ENCODE results near the gene DHX40. TPM values are rescaled to one million over a fixed set of nuclear protein-coding genes. Genes with fewer than 3 reads are reported as not detected.
A peak's percentile ranks its signal among the peaks of the same experiment; 100 is the strongest.

Gene DHX40, protein sequence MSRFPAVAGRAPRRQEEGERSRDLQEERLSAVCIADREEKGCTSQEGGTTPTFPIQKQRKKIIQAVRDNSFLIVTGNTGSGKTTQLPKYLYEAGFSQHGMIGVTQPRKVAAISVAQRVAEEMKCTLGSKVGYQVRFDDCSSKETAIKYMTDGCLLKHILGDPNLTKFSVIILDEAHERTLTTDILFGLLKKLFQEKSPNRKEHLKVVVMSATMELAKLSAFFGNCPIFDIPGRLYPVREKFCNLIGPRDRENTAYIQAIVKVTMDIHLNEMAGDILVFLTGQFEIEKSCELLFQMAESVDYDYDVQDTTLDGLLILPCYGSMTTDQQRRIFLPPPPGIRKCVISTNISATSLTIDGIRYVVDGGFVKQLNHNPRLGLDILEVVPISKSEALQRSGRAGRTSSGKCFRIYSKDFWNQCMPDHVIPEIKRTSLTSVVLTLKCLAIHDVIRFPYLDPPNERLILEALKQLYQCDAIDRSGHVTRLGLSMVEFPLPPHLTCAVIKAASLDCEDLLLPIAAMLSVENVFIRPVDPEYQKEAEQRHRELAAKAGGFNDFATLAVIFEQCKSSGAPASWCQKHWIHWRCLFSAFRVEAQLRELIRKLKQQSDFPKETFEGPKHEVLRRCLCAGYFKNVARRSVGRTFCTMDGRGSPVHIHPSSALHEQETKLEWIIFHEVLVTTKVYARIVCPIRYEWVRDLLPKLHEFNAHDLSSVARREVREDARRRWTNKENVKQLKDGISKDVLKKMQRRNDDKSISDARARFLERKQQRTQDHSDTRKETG
- 16.2 TPM for total RNA-seq (2021; ENCODE audit: unreplicated experiment)
- 13.0 TPM for polyA plus RNA-seq (2012; ENCODE audit: insufficient read length)
- Bru-seq, nascent RNA = percentile 58 among the genes with signal in this experiment
- BruChase-seq, experiment 1, labeled RNA remaining after a 2-hour chase = percentile 59 among the genes with signal in this experiment
- percentile 74 among the genes with signal in this experiment for BruChase-seq, experiment 2, labeled RNA remaining after a 6-hour chase
- long read RNA-seq, transcript DHX40-201 (18 exons, 3,660 nt) = major isoform, 33 of 51 reads
- long read RNA-seq, partial matches to known transcripts = 2 of 51 reads
- long read RNA-seq, other reads (novel, unspliced or antisense) = 15 of 51 reads

DNA sequence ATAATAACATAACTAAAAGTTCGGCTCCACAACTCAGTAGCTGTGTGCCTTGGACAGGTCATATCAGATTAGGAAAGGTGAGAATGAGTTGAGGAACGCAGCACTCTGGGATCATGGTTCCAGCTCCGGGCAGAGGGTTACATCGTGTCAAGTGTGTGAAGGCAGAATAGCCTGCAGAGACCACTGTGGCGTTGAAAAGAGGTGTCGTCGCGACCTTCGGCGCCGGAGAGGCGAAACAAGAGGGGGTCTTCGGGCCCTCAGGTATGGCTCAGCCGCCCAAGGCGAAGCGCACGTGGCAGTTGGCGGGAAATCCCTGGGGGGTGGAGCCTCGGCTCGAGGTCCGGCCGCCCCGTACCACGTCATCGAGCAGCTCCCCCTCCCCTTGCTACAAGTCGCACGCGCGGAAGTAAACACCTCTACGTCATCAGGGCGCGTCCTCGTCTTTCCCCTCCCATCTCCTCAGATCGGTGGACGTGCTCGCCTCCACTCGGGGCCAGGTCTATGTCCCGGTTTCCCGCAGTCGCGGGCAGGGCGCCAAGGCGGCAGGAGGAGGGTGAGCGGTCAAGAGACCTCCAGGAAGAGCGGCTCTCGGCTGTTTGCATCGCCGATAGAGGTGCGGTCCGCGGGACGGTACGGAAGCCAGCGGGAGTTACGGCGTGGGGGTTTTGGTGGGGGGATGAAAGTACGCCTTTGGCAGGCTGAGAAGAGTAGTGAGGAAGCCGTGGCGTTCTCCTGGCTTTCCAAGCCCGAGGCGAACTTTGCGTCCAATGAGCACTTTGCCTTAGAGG lies at the start of gene DHX40:
TSS of gene DHX40 (plus strand) at position 440 of the 788 bp plus-strand sequence. CDS start at position 502, 62 bp downstream.
- CTCF ChIA-PET = no interaction called here
- POLR2A ChIA-PET = no interaction called here
- TF ChIP-seq, protein P1, sequence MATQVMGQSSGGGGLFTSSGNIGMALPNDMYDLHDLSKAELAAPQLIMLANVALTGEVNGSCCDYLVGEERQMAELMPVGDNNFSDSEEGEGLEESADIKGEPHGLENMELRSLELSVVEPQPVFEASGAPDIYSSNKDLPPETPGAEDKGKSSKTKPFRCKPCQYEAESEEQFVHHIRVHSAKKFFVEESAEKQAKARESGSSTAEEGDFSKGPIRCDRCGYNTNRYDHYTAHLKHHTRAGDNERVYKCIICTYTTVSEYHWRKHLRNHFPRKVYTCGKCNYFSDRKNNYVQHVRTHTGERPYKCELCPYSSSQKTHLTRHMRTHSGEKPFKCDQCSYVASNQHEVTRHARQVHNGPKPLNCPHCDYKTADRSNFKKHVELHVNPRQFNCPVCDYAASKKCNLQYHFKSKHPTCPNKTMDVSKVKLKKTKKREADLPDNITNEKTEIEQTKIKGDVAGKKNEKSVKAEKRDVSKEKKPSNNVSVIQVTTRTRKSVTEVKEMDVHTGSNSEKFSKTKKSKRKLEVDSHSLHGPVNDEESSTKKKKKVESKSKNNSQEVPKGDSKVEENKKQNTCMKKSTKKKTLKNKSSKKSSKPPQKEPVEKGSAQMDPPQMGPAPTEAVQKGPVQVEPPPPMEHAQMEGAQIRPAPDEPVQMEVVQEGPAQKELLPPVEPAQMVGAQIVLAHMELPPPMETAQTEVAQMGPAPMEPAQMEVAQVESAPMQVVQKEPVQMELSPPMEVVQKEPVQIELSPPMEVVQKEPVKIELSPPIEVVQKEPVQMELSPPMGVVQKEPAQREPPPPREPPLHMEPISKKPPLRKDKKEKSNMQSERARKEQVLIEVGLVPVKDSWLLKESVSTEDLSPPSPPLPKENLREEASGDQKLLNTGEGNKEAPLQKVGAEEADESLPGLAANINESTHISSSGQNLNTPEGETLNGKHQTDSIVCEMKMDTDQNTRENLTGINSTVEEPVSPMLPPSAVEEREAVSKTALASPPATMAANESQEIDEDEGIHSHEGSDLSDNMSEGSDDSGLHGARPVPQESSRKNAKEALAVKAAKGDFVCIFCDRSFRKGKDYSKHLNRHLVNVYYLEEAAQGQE (IDR thresholded peaks at IDR 0.05; ENCODE audit: insufficient read depth in 1 of 2, low read depth in 2 of 2, low read length in 1 of 2) = no peak
- no peak; the same call in 1 of the 2 replicates for TF ChIP-seq SIN3A (IDR thresholded peaks at IDR 0.05; ENCODE audit: borderline replicate concordance, insufficient read depth, low read depth, low read length)
- TF ChIP-seq, protein P2, sequence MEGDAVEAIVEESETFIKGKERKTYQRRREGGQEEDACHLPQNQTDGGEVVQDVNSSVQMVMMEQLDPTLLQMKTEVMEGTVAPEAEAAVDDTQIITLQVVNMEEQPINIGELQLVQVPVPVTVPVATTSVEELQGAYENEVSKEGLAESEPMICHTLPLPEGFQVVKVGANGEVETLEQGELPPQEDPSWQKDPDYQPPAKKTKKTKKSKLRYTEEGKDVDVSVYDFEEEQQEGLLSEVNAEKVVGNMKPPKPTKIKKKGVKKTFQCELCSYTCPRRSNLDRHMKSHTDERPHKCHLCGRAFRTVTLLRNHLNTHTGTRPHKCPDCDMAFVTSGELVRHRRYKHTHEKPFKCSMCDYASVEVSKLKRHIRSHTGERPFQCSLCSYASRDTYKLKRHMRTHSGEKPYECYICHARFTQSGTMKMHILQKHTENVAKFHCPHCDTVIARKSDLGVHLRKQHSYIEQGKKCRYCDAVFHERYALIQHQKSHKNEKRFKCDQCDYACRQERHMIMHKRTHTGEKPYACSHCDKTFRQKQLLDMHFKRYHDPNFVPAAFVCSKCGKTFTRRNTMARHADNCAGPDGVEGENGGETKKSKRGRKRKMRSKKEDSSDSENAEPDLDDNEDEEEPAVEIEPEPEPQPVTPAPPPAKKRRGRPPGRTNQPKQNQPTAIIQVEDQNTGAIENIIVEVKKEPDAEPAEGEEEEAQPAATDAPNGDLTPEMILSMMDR (IDR thresholded peaks at IDR 0.05) = no peak
- TF ChIP-seq TCF7L2 (IDR thresholded peaks at IDR 0.05; ENCODE audit: low read depth, low read length) = no peak
- TF ChIP-seq POLR2AphosphoS5 (IDR thresholded peaks at IDR 0.05; ENCODE audit: low read depth, low read length) = peak; percentile 37; the same call in 1 of the 2 replicates
- H3K9me3 ChIP-seq (ENCODE audit: control insufficient read depth, insufficient read depth, low read depth, low read length) = peaks cover 3% of the 10 kb centered on the region; the same call in 1 of the 2 replicates
- peak within 1 kb of the TSS; percentile 93 to 99 for H3K4me3 ChIP-seq (ENCODE audit: low read depth in 2 of 2, low read length in 2 of 2)
- ATAC-seq (peak; percentile 95), DNase-seq (ENCODE audit: low read depth, low spot score) (peak; percentile 38)
- H3K27me3 ChIP-seq (ENCODE audit: control insufficient read depth, insufficient read depth, low read length) = no peaks in the 10 kb centered on the region
- in situ Hi-C loops (cut with HindIII; ENCODE audit: low pct_unique_long_range_greater_than_20kb, low sequenced_read_pairs) = no loop called here
- intact Hi-C loops (cut with micrococcal nuclease; ENCODE audit: unreplicated experiment) = no loop called here
- peak within 1 kb of the TSS; percentile 71 for H3K27ac ChIP-seq (ENCODE audit: low read length)
- peaks cover 6% of the 10 kb centered on the region for H3K4me1 ChIP-seq (ENCODE audit: control insufficient read depth, insufficient read depth, low read length)
- peaks cover 7% of the 10 kb centered on the region; the same call in 1 of the 2 replicates for H3K36me3 ChIP-seq (ENCODE audit: control insufficient read depth, insufficient read depth, low read length)
- no TSS peak for BruUV-seq (replicated peaks)

DNA sequence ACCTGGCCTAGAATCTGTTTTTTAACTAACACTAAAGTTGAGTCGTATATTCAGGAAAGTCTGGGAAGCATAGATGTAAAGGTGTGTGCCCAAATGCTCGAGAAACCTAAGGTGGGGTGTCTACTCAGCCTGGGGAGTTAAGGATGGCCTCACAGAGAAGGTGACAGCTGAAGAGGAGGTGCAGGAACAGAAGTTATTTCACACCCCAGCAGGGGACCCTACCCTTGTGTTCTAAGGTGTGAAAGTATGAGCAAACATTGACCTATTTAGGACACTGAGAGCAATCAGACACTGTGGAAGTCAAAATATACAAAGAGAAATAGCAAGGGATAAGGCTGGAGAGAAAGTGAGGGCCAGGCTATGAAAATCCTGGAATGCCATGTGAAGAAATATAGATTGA lies 49.0 kb upstream of the DHX40 start:
- in situ Hi-C loops (cut with HindIII; ENCODE audit: low pct_unique_long_range_greater_than_20kb, low sequenced_read_pairs) (no loop called here), intact Hi-C loops (cut with micrococcal nuclease; ENCODE audit: unreplicated experiment) (no loop called here)
- ATAC-seq (no peak), DNase-seq (ENCODE audit: low read depth, low spot score) (no peak)
- CTCF ChIA-PET = no interaction called here
- TF ChIP-seq, protein P2 (IDR thresholded peaks at IDR 0.05) = no peak
- TF ChIP-seq TCF7L2 (IDR thresholded peaks at IDR 0.05; ENCODE audit: low read depth, low read length) (no peak), SIN3A (IDR thresholded peaks at IDR 0.05; ENCODE audit: borderline replicate concordance, insufficient read depth, low read depth, low read length) (no peak), POLR2AphosphoS5 (IDR thresholded peaks at IDR 0.05; ENCODE audit: low read depth, low read length) (no peak)
- TF ChIP-seq, protein P1 (IDR thresholded peaks at IDR 0.05; ENCODE audit: insufficient read depth in 1 of 2, low read depth in 2 of 2, low read length in 1 of 2) = no peak
- Histone ChIP-seq H3K9me3 (ENCODE audit: control insufficient read depth, insufficient read depth, low read depth, low read length) (no peaks in the 10 kb centered on the region), H3K27me3 (ENCODE audit: control insufficient read depth, insufficient read depth, low read length) (no peaks in the 10 kb centered on the region), H3K27ac (ENCODE audit: low read length) (no peak overlapping the region), H3K4me1 (ENCODE audit: control insufficient read depth, insufficient read depth, low read length) (no peaks in the 10 kb centered on the region), H3K36me3 (ENCODE audit: control insufficient read depth, insufficient read depth, low read length) (no peaks in the 10 kb centered on the region), H3K4me3 (ENCODE audit: low read depth in 2 of 2, low read length in 2 of 2) (no peak overlapping the region)
- POLR2A ChIA-PET = no interaction called here
- BruUV-seq (replicated peaks) = no TSS peak
